GM21723 (cell line): Measurements from ENCODE around the gene BID.
"Not testable (repeated sequence)": the region's sequence is repeated elsewhere in the genome, so short reads cannot be mapped to it uniquely, and the experiment has no call there.

Source experiments
- ATAC-seq: cut with Tn5 transposase; IDR thresholded peaks from one replicate; pipeline ENCODE4 v1.9.1; 2021; ENCODE audit warnings: mild to moderate bottlenecking, moderate library complexity; ENCODE audit not compliant: unreplicated experiment

Gene BID

GRCh38 chr22:17705951-17706900 lies 68.0 kb downstream of the BID start:
- ATAC-seq: peak; percentile 81

- ATAC-seq: no peak
Observed at GRCh38 chr22:17705546-17705945, 68.7 kb downstream of the BID start.

GRCh38 chr22:17703811-17704210 lies 70.5 kb downstream of the BID start:
- ATAC-seq: no peak

- ATAC-seq: no peak
Observed at GRCh38 chr22:17700778-17701177, 73.5 kb downstream of the BID start.

- no peak for ATAC-seq
Observed at GRCh38 chr22:17699696-17700340, 74.5 kb downstream of the BID start.

- no peak for ATAC-seq
Observed at GRCh38 chr22:17698948-17699347, 75.3 kb downstream of the BID start.

- not testable (repeated sequence) for ATAC-seq
Observed at GRCh38 chr22:17698276-17698675, 76.0 kb downstream of the BID start.

GRCh38 chr22:17697196-17697595 lies 77.1 kb downstream of the BID start:
- not testable (repeated sequence) for ATAC-seq

- no peak for ATAC-seq
Observed at GRCh38 chr22:17695986-17696385, 78.3 kb downstream of the BID start.

GRCh38 chr22:17694752-17695151 lies 79.5 kb downstream of the BID start:
- no peak for ATAC-seq

GRCh38 chr22:17694193-17694592 lies 80.1 kb downstream of the BID start:
- ATAC-seq: no peak

GRCh38 chr22:17692841-17693240 lies 81.4 kb downstream of the BID start:
- no peak for ATAC-seq

GRCh38 chr22:17684245-17684644 lies 90.0 kb downstream of the BID start:
- no peak for ATAC-seq
